Neuronal stem cell (in vitro differentiated cells): ENCODE results near the gene NXF2B.
A peak's percentile ranks its signal among the peaks of the same experiment; 100 is the strongest.

Source experiments
- DNase-seq: peaks from one replicate; pipeline ENCODE4 v3.0.0-alpha.2; 2013; ENCODE audit warnings: low spot score
- H2AFZ ChIP-seq: one replicate; pipeline ENCODE4 v1.6.1; 2013; ENCODE audit warnings: mild to moderate bottlenecking, low read length, inconsistent platforms
- H2AK5ac ChIP-seq: 2 replicates; pipeline ENCODE4 v1.6.1; 2013; ENCODE audit warnings: low read depth, mild to moderate bottlenecking, inconsistent platforms, low read length, moderate library complexity, mixed read lengths
- H2BK120ac ChIP-seq: 2 replicates; pipeline ENCODE4 v1.6.1; 2013; ENCODE audit warnings: low read depth, mild to moderate bottlenecking, inconsistent platforms, low read length, moderate library complexity, mixed read lengths
- H2BK12ac ChIP-seq: one replicate; pipeline ENCODE4 v1.6.1; 2013; ENCODE audit warnings: low read length, inconsistent platforms
- H2BK15ac ChIP-seq: 2 replicates; pipeline ENCODE4 v1.6.1; 2013; ENCODE audit warnings: mild to moderate bottlenecking, low read length, inconsistent platforms, mixed read lengths
- H2BK5ac ChIP-seq: one replicate; pipeline ENCODE4 v1.6.1; 2013; ENCODE audit warnings: inconsistent platforms, mild to moderate bottlenecking, low read length, moderate library complexity
- H3K14ac ChIP-seq: one replicate; pipeline ENCODE4 v1.6.1; 2013; ENCODE audit warnings: low read length, inconsistent platforms
- H3K18ac ChIP-seq: 2 replicates; pipeline ENCODE4 v1.6.1; 2013; ENCODE audit warnings: low read length, inconsistent platforms
- H3K23ac ChIP-seq: 2 replicates; pipeline ENCODE4 v1.6.1; 2013; ENCODE audit warnings: low read depth, mild to moderate bottlenecking, mixed read lengths, low read length, inconsistent platforms; ENCODE audit not compliant: poor library complexity
- H3K27ac ChIP-seq: replicated peaks from 3 replicates; pipeline ENCODE4 v1.5.1; 2013; ENCODE audit warnings: low read length, inconsistent platforms
- H3K27me3 ChIP-seq, 3 experiments: 2 replicates each; pipeline ENCODE4 v1.6.1; 2013; ENCODE audit warnings: low read length in 3 of 3, mild to moderate bottlenecking in 2 of 3, inconsistent platforms in 1 of 3, low read depth in 1 of 3, mixed read lengths in 1 of 3, moderate library complexity in 1 of 3; ENCODE audit not compliant: control insufficient read depth in 3 of 3, insufficient read depth in 3 of 3
- H3K36me3 ChIP-seq, 2 donors: replicated peaks in 1 of 2; 2 replicates each; pipeline ENCODE4 v1.6.1; 2013; ENCODE audit warnings: low read length in 2 of 2; ENCODE audit not compliant: control insufficient read depth in 2 of 2, insufficient read depth in 2 of 2
- H3K4ac ChIP-seq: 2 replicates; pipeline ENCODE4 v1.6.1; 2013; ENCODE audit warnings: inconsistent platforms, mild to moderate bottlenecking, low read length, moderate library complexity
- H3K4me1 ChIP-seq, 2 donors: 1 replicate in 1 of 2; 2 replicates in 1 of 2; pipeline ENCODE4 v1.6.1; 2013; ENCODE audit warnings: low read length in 2 of 2, low read depth in 1 of 2; ENCODE audit not compliant: control insufficient read depth in 2 of 2, insufficient read depth in 1 of 2
- H3K4me2 ChIP-seq: one replicate; pipeline ENCODE4 v1.6.1; 2013; ENCODE audit warnings: mild to moderate bottlenecking, low read length, inconsistent platforms; ENCODE audit not compliant: insufficient read depth, poor library complexity, severe bottlenecking
- H3K4me3 ChIP-seq, 2 donors: 2 replicates each; pipeline ENCODE4 v1.5.1; 2013; ENCODE audit warnings: low read length in 2 of 2, mild to moderate bottlenecking in 2 of 2, inconsistent platforms in 1 of 2, moderate library complexity in 1 of 2
- H3K79me1 ChIP-seq: one replicate; pipeline ENCODE4 v1.6.1; 2013; ENCODE audit warnings: low read depth, mild to moderate bottlenecking, inconsistent platforms, low read length, moderate library complexity
- H3K9ac ChIP-seq: one replicate; pipeline ENCODE4 v1.6.1; 2013; ENCODE audit warnings: mild to moderate bottlenecking, low read depth, low read length, inconsistent platforms; ENCODE audit not compliant: poor library complexity
- H3K9me3 ChIP-seq, 2 donors: replicated peaks in 1 of 2; 2 replicates each; pipeline versions ENCODE3 to v1.6.1; 2013; ENCODE audit warnings: low read length in 2 of 2, mild to moderate bottlenecking in 2 of 2, inconsistent platforms in 1 of 2, low read depth in 1 of 2, mixed read lengths in 1 of 2, moderate library complexity in 1 of 2; ENCODE audit not compliant: control insufficient read depth in 2 of 2, insufficient read depth in 1 of 2
- H4K8ac ChIP-seq: one replicate; pipeline ENCODE4 v1.6.1; 2013; ENCODE audit warnings: low read depth, mild to moderate bottlenecking, inconsistent platforms, low read length, moderate library complexity
- H4K91ac ChIP-seq: one replicate; pipeline ENCODE4 v1.6.1; 2013; ENCODE audit warnings: low read length, low read depth, mild to moderate bottlenecking, inconsistent platforms; ENCODE audit not compliant: poor library complexity
- WGBS, 2 donors: extraction: QIAGEN DNeasy Blood & Tissue Kit; methylation state at CpG; one replicate each; pipeline ENCODE4 v1.1.7; 2013; ENCODE audit warnings: missing lambda C conversion rate in 2 of 2, mixed read lengths in 1 of 2; ENCODE audit not compliant: insufficient read length in 2 of 2, insufficient replicate concordance in 1 of 2; ENCODE audit errors: extremely low coverage in 2 of 2; 5-methylcytosine and 5-hydroxymethylcytosine counted together

NXF2B gene

GRCh38 chrX:102339312-102340298 lies 100.2 kb downstream of the NXF2B start:
- Histone ChIP-seq H3K9ac (no peak overlapping the region), H3K27me3 (no peaks in the 10 kb centered on the region), H2AFZ (peak overlapping the region; percentile 38), H3K79me1 (no peaks in the 10 kb centered on the region), H3K9me3 (no peaks in the 10 kb centered on the region), H4K8ac (no peak overlapping the region), H3K18ac (no peak overlapping the region), H3K27ac (no peak overlapping the region), H3K14ac (no peak overlapping the region), H2BK120ac (no peak overlapping the region), H3K4ac (no peak overlapping the region), H3K23ac (no peak overlapping the region), H3K4me2 (no peak overlapping the region), H2AK5ac (no peak overlapping the region), H4K91ac (no peak overlapping the region), H2BK12ac (no peak overlapping the region), H3K4me1 (no peaks in the 10 kb centered on the region), H3K4me3 (no peak overlapping the region), H3K36me3 (no peaks in the 10 kb centered on the region), H2BK15ac (no peak overlapping the region), H2BK5ac (no peak overlapping the region)
- no peak for DNase-seq
- no CpG with 5 or more reads among the region's 19 CpGs for WGBS, 2 donors

GRCh38 chrX:102338162-102338561 lies 101.6 kb downstream of the NXF2B start:
- no peak overlapping the region for H3K14ac ChIP-seq
- H3K27ac ChIP-seq: no peak overlapping the region
- no peak for DNase-seq
- H2BK12ac ChIP-seq: no peak overlapping the region
- no peak overlapping the region for H2BK120ac ChIP-seq
- WGBS, 2 donors: no CpG with 5 or more reads among the region's 4 CpGs
- H2BK15ac ChIP-seq: no peak overlapping the region
- no peak overlapping the region for H4K91ac ChIP-seq
- no peak overlapping the region for H3K4me3 ChIP-seq
- H3K4me1 ChIP-seq: no peaks in the 10 kb centered on the region
- H3K23ac ChIP-seq: no peak overlapping the region
- H3K79me1 ChIP-seq: no peaks in the 10 kb centered on the region
- H2AFZ ChIP-seq: no peak overlapping the region
- no peak overlapping the region for H2BK5ac ChIP-seq
- no peaks in the 10 kb centered on the region for H3K9me3 ChIP-seq
- no peak overlapping the region for H2AK5ac ChIP-seq
- H3K18ac ChIP-seq: no peak overlapping the region
- H3K4me2 ChIP-seq: no peak overlapping the region
- no peaks in the 10 kb centered on the region for H3K27me3 ChIP-seq
- no peak overlapping the region for H3K4ac ChIP-seq
- no peaks in the 10 kb centered on the region for H3K36me3 ChIP-seq
- H3K9ac ChIP-seq: no peak overlapping the region
- no peak overlapping the region for H4K8ac ChIP-seq
